Spleen (tissue), 7 donors: ENCODE measurements around the gene USP28.

Source experiments
- CTCF ChIP-seq, 11 experiments: fragments of 200-600 bp in 7 of 11; fragments of 450-650 bp in 4 of 11; sonication (generic) in 4 of 11; IDR thresholded peaks in 8 of 11; conservative IDR thresholded peaks in 3 of 11; 1 replicate in 7 of 11; 2 replicates in 4 of 11; pipeline versions ENCODE4 v1.4.0 to v1.8.0; 2016 to 2021; ENCODE audit warnings: antibody characterized with exemption in 11 of 11, inconsistent platforms in 4 of 11, mild to moderate bottlenecking in 1 of 11
- POLR2A ChIP-seq, 3 donors: fragments of 450-650 bp; IDR thresholded peaks; one replicate each; pipeline ENCODE4 v1.5.1; 2017; ENCODE audit warnings: antibody characterized with exemption in 3 of 3, mild to moderate bottlenecking in 1 of 3
- donor health status: DM: no; HTN: no; CAD: no; lungs with moderate emphysema.
- donor health status: DM: no; HTN: no; CAD: no.
- donor health status: DM: no; HTN: no; CAD: no.

- TF ChIP-seq CTCF (IDR thresholded peaks at IDR 0.05 in 8 of 11, conservative IDR thresholded peaks at IDR 0.05 in 3 of 11) (no peak), POLR2A (IDR thresholded peaks at IDR 0.05) (no peak)
Observed at GRCh38 chr11:113808931-113809330, 66.4 kb downstream of the USP28 start.
